Measurements from ENCODE around the gene LRIG2.
"Not testable (repeated sequence)": the region's sequence is repeated elsewhere in the genome, so short reads cannot be mapped to it uniquely, and the experiment has no call there.

The LRIG2 gene

DNA sequence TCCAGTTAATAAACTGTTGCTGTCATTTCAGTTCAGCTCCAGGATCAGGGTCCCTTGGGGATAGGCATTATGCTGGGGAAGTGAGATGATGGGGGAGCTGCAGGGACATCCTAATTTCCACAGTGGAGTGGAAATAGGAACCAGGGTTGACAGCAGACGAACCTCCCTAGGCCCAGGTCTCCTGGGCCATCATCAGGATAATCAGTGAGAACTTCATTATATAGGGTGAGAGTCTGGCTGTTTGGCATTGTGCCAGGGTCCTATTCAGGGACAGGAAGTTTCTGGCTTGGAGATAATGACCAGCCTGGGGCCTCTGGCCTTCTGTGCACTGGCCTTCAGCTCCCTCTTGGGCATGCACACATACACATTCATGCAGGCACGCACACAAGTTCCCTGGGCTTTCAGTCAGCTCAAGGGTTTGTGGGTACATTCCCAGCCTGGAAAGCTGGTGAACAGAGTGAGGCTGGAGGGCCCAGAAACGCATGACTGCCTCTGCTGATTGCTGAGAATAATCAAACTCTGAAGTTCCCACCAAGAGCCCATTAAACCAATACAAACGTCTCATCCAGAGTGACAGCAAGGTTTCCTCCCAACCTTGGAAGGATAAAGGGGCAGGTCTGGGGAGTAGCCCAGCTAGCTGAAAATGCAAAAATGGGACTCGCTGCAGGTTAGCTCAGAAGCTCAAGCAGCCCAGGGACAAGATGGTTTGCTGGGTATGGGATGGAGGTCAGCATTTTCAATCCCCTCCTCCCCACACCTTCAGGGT, 13.9 kb upstream of the LRIG2 start:
- peak; percentile 36 for DNase-seq

DNA sequence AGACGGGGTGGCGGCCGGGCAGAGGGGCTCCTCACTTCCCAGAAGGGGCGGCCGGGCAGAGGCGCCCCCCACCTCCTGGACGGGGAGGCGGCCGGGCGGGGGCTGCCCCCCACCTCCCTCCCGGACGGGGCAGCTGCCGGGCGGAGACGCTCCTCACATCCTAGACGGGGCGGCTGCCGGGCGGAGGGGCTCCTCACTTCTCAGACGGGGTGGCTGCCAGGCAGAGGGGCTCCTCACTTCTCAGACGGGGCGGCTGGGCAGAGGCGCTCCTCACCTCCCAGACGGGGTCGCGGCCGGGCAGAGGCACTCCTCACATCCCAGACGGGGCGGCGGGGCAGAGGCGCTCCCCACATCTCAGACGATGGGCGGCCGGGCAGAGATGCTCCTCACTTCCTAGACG, 9.5 kb upstream of the LRIG2 start:
- DNase-seq, result not testable (repeated sequence)

DNA sequence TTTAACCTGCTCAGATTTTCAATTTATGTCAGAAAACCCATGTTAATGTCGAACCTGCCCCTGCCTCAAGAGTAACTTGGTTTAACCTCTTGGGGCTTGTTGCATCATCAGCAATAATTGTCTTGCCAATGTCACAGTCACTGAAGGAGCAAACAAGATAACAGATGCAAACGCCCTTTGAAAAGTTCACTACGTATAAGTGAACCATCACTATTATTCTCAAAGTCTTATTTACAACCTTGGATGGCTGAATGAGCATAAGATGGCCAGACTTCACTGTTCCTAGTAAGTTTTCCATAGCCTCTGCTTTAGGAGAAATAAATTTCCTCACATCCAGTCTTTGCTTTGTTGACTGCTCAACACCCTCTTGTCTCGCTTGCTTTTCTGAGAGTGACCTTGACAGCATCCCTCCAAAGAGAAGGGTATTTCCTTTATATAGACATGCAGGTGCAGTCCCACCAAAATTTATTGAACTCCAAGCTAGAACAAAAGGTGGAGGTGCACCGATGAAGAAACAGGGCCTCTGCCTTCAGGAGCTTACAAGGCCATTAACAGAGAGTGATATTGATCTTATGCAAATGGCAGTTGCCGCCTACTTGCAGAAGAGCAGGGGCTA, 749 bp upstream of the LRIG2 start:
- DNase-seq, result no peak

DNA sequence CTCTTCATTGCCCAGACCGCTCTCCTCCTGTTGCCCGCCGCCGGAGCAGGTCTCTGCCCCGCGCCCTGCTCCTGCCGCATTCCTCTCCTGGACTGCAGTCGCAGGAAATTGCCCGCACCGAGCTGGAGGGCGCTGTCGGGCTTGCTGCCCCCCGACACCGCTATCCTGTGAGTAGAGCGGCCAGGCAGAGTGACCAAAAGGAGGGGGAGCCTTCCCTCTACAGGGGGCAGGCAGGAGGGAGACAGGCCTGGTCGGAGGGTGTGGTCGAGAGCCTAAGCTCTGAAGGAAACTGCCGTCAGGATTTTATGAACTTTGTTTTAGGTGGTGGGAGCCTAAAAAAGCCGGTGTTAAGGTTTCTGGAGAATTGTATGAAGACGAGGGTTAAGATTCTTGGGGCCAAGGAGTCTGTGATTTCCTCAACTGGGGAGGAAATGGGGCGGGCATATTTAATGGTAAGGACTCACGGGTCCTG, 517 bp downstream of the LRIG2 start:
- DNase-seq, result peak; percentile 15

DNA sequence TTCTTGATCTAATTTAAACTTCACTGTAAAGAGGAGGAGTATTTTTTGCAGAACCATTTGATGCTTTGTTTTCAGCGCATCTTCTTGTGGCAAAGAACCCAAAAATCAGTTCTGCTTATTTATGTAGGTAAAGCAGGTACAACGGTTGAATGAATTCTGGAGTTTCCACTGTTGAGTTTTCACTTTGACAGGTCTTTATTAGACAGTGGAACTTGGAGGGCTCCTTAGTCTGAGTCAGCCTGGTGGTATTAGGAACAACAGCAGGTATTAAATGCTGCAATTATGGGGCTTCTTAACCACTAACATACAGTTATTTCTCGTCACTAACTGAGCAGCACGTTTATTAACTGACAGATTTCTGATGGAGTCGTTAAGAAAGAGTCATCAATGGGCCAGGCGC, 1.2 kb downstream of the LRIG2 start:
- no peak for DNase-seq

DNA sequence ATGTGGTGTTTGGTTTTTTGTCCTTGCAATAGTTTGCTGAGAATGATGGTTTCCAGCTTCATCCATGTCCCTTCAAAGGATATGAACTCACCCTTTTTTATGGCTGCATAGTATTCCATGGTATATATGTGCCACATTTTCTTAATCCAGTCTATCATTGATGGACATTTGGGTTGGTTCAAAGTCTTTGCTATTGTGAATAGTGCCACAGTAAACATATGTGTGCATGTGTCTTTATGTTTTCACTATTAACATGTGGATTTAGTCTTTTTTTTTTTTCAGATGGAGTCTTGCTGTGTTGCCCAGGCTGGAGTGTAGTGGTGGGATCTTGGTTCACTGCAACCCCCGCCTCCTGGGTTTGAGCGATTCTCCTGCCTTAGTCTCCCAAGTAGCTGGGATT, 5.0 kb downstream of the LRIG2 start:
- not testable (repeated sequence) for DNase-seq

DNA sequence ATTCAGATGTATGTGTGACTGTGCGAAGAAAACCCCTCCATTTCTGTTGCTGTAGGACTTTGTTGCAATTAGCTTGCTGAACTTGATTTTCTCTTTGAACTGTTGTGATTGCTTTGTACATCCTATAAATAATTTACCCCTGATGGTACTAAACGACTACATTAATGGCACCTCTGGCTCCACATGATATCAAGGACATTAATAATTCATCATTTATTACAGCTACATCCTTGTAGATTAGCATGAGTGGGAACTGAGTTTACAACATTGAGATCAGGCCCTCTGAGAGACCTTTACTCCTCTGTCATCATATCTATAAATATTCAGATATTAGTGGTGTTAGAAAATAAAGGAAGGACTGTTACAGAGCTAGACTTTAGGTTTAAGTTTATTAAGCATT, 13.5 kb downstream of the LRIG2 start:
- no peak for DNase-seq

DNA sequence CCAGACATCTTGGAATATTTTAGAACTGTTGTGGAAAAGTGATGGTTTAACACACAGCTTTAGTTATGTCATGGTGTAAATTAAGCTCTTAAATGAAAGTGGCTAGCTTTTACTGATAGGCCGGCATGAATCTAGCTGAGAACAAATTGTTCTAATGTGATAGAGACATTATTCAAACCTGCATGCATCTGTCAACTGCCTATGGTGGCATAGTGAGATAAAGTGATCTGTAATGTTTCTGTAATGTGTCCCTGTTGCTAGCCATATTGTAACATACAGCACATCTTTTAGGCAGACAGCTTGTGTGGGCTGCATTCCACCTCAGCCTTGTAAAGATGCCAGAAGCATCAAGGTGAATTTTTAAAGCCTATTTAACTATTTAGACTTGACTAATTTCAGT, 16.0 kb downstream of the LRIG2 start:
- no peak for DNase-seq

DNA sequence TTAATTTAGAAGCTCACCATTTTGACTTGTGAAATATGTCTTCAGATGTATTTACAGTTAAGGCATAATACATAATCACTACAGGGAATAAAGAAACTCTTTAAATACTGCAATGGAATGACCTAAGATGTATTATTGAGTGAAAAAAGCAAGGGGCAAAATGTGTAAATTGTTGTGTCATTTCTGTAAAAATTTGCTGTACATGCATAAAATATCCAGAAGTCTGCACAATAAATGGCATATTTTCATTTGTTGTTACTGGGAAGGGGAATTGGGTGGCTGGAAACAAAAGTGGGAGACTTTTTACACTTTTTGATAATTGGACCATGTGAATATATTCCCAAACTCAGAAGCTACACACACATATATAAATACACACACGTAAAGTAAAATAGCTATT, 17.1 kb downstream of the LRIG2 start:
- no peak for DNase-seq

DNA sequence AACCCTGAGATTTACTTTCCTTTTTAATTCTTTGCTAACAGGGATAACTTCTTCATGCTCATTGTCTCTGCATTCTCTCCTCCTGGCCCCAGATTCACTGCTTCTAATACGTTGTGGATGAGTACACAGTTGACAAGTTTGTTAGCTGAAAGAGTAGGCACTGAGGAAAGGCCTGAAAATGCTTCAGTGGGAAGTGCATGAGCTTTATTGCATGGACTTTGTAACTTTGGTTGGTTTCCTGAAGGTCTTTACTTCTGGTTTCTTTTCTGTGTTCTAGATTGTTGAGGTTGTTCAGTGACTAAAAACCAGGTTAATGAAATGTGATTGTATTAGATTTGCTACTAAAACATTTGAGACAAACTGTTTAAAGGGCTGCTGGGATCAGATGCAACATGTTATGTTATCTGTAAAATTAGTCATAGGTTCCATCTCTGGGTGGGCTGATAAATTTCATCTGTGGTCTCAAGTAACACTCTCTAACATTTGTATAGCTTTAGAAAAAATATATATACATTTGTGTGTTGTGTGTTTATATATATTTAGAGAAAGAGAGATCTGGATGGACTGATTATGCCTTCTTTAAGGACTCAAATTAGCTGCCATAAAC, 19.1 kb downstream of the LRIG2 start:
- no peak for DNase-seq

DNA sequence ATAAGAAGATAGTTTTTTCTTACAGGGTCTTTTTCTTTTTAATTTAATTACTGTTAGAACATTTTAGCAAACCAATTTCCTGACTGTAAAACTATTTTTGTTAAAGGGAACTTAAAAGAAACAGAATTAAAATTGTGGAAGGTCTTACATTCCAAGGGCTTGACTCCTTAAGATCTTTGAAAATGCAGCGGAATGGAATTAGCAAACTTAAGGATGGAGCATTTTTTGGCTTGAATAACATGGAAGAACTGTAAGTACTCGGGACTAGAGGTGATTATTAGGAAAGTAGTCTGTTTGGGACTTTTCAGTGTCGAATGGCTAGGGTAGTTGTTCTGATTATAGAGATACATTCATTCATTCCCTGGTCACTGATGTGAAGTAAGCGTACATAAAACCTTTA, 21.5 kb downstream of the LRIG2 start:
- DNase-seq, result no peak

DNA sequence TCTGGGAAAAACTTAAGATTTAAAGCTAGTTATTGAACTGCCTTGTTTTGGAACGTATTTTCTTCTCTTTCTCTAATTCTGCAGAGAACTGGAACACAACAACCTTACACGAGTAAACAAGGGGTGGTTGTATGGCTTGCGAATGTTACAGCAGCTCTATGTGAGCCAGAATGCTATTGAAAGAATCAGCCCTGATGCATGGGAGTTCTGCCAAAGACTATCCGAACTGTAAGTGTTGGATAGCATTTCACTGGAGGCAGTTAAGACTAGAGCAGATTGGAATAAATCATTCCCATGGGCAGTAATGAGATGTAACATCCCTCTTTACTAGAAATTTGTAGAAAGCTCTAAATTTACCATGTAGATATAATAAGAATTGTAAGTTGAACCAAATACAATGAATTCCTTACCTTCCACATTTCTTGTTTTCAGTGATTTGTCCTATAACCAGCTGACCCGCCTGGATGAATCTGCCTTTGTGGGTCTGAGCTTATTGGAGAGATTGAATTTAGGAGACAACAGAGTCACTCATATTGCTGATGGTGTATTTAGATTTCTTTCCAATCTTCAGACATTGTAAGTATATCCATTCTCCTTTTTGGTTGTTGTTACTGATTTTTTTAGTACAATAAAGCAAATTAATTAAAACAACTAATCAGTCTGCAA, 22.9 kb downstream of the LRIG2 start:
- DNase-seq, result no peak

DNA sequence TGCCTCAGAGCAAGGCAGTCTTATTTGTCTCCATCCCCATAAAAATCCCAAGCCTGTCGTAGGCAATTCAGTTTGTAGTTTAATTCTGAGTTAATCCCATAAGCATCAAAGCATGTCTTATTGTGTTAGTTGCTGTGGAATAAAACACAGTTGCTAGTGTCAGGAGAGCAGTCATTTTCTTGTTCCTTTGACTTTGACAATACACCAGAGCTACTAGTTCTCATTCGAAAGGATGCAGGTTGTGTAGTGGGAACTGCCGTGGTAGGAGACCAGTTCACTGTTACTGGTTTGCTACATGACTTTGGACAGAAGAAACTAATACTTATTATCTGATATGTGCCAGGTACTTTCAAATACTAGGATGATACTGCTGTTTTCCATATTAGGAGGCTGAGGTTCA, 23.5 kb downstream of the LRIG2 start:
- no peak for DNase-seq

DNA sequence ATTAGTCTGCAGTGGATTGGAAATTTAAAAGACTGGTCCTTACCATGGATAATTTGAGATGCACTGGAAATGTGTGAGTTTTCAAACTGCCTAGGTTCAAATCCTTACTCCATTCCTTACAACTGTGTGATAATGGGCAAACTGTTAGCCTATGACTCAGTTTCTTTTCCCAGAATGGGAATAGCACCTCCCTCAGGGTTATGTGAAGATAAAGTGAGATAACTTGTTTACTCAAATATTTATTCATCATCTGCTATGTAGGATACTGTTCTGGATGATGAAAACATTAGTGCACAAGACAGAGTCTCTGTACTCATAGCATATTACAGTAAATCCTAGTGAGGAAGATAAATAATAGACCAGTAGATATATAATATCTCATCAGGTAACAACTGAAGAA, 28.6 kb downstream of the LRIG2 start:
- no peak for DNase-seq

DNA sequence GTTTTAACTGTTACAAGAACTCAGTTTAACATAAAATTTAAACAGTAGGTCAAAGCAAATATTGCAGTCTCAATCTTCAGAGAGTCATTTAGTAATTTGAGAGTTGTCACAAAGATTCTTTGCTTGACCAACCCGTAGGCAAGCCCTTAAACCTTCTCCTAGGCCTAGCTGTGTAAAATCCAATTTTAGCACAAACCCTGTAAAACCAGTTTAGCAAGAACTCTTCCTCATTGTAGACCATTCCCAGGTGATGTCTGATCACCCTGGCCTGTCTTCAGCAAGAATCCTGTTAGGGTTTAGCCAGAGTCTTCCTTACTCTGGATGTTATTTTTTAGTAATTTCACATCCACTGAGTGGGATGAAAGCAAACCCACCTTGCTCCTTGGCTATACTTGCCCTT, 30.1 kb downstream of the LRIG2 start:
- no peak for DNase-seq

DNA sequence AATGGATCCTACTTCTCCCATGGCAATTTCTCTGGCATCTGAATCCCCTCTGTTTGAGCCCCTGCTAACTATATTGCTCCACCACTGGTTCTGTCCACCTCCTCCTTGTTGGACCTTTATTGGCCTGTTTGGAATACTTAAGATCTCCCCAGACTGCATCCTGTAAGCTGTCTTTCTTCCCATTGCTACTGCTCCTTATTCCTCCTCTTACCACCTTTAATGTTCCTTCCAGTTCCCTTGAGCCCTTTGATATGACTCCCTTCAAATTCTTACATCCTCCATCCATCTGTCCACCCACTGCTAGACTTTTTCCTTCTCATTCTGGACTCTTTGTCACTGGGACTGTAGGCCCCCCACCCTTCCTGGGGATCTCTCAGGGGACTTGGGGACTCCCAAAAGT, 31.0 kb downstream of the LRIG2 start:
- DNase-seq, result no peak

DNA sequence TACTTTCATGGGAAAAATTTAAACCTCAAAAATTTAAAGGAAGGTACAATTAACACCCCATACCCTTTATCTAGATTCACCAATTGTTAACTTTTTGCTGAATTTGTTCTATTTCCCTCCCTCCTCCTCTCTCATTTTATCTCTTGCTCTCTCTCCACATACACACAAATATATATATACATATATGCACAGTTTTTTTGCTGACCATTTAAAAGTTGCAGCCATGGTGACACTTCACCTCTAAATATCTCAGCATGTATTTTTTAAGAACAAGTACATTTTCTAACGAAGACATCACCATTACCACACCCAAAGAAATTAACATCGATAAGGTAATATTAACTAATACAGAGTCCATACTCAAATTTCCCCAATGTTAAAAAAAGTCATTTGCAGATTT, 33.9 kb downstream of the LRIG2 start:
- no peak for DNase-seq

DNA sequence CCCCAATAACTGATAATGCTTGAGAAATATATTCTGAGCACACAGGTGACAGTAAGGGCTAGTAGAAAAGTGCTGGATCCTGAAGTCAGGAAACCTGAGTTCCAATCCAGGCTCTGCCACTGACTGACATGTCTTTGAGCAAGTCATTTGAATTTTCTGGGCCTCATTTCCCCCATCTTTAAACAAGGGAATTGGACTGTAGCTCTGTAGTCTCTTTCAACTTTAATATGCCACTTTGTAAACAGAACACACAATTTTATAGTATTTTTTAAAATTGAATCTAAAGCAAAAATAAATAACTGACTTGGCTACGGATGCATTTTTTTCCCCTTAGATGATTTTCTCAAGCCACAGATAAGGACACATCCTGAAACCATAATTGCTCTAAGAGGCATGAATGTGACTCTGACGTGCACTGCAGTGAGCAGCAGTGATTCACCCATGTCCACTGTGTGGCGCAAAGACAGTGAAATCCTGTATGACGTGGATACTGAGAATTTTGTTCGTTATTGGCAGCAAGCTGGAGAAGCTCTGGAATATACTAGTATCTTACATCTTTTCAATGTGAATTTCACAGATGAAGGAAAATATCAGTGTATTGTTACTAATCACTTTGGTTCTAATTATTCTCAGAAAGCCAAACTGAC, 37.0 kb downstream of the LRIG2 start:
- DNase-seq, result no peak

DNA sequence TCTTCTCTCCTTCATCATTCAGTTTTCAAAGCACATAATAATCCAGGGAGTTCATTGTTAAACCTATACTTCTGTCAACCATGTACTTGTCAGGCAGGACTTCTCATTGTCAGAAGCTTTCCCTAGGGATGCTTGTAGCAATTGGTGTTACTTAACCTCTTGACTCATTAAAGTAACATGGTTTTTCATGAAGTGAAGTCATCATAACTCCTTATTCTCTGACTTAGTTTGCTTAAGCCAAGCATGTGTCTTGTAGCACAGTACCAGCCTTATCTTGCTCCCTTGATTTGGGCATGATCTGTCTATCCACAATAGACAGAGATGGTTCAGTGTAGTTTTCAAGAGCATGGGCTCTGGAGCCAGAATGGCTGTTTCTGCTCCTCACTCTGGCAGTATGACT, 45.3 kb downstream of the LRIG2 start:
- DNase-seq, result no peak

DNA sequence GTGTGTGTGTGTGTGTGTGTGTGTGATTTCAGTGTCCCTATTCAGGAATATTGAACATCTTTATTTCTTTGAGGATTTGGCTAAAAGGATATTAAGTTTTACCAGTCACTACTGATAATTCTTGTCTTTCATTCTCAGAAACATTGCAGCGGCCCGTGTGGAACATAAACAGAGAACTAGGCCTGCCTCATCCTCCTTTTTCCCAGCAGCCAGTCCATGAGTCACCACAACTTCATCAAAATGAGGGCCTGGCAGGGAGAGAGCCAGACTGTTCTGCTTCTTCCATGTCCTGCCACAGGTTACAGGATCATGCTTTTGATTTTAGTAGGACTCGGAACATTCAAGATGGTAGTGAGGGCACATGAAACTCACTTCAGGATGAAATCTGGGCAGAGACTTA, 50.7 kb downstream of the LRIG2 start:
- DNase-seq, result no peak

DNA sequence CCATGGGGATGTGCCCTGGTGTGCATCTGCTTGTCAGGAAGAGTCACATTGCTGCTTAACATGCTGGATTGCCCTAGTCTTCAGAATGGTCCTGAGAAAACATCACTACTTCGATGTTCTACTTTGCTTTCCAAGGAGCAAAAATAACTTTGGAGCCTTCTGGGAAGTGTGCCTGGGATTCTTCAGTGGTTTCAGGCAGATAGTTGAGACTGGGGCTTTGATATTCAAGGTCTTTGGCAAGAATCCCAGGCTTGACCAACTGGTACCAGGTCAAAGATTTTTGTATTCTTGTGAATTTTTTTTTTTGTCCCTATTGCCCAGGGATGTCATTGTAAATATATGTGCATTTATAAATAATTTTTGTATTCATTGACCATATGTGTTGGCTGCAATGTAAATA, 51.4 kb downstream of the LRIG2 start:
- DNase-seq, result no peak

DNA sequence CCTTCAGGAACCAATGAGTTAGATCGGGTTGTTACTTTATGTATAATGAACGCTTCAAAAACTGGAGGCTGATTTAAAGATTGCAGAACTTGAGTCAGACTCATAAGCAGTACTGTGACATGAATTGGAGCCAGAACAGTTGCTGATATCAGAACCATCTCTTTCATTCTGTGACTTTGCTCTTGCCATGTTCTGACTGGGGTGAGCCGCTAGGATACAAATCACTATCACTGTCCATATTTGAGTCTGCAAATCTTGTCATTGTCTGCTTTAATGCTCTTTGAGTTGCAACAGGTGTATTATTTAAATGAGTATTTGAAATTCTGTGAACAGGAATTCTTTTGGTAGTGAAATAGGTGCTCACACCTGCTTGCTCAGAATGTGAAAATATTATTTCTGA, 52.5 kb downstream of the LRIG2 start:
- DNase-seq, result no peak

DNA sequence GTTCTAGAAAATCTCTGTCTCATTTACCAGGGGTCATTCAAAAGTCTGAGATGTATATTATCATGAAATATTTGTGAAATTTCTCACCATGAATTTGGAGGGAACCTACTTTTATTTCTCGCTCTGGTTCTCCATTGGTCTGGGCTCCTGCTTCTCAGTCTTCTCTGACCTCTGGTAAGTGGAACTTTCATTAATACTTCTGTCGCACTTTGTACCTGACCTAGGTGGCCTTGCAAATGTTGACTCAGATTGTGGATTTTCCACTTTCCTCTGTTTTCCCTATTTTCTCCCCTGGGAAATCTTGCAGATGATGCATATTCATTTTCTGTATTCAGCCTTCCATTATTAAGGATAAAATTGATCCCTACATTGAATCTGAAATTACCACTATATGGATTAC, 53.2 kb downstream of the LRIG2 start:
- no peak for DNase-seq
